RWPE2 (cell line): ENCODE data around the gene MUC5AC.
A peak's percentile ranks its signal among the peaks of the same experiment; 100 is the strongest.

Experiments
- ATAC-seq: fragments of 200-7000 bp; cut with Tn5 transposase; 3 replicates; pipeline ENCODE4 v1.9.1; 2021; ENCODE audit warnings: low read depth
- DNase-seq: peaks from one replicate; pipeline ENCODE4 v3.0.0-alpha.2; 2020; ENCODE audit warnings: low spot score
- H3K27ac ChIP-seq: fragments of 450-650 bp; 2 replicates; pipeline ENCODE4 v1.5.1; 2017; ENCODE audit warnings: mild to moderate bottlenecking; ENCODE audit not compliant: poor library complexity, severe bottlenecking
- H3K27me3 ChIP-seq: fragments of 250-450 bp; sonication (Bioruptor Pico); 2 replicates; pipeline ENCODE4 v1.5.1; 2021; ENCODE audit warnings: mild to moderate bottlenecking, moderate library complexity; ENCODE audit not compliant: insufficient read depth, poor library complexity, severe bottlenecking
- H3K36me3 ChIP-seq: fragments of 250-450 bp; sonication (Bioruptor Pico); 2 replicates; pipeline ENCODE4 v1.5.1; 2020; ENCODE audit warnings: low read depth, mild to moderate bottlenecking, moderate library complexity
- H3K4me1 ChIP-seq: fragments of 250-450 bp; sonication (Bioruptor Pico); 2 replicates; pipeline ENCODE4 v1.5.1; 2021; ENCODE audit warnings: mild to moderate bottlenecking, moderate library complexity; ENCODE audit not compliant: insufficient read depth, poor library complexity, severe bottlenecking
- H3K4me3 ChIP-seq: fragments of 250-450 bp; sonication (Bioruptor Pico); 2 replicates; pipeline ENCODE4 v1.5.1; 2021; ENCODE audit warnings: mild to moderate bottlenecking, moderate library complexity; ENCODE audit not compliant: severe bottlenecking
- H3K9me3 ChIP-seq: fragments of 250-450 bp; sonication (Bioruptor Pico); 2 replicates; pipeline ENCODE4 v1.5.1; 2021; ENCODE audit warnings: mild to moderate bottlenecking, moderate library complexity; ENCODE audit not compliant: severe bottlenecking
- CTCF ChIP-seq: fragments of 450-650 bp; IDR thresholded peaks from one replicate; pipeline ENCODE4 v1.5.1; 2017; ENCODE audit warnings: mild to moderate bottlenecking, moderate library complexity; ENCODE audit not compliant: poor library complexity, severe bottlenecking

MUC5AC gene

GRCh38 chr11:1122664-1123002 is 35.1 kb upstream of the MUC5AC start:
- Histone ChIP-seq H3K27ac (no peak overlapping the region), H3K9me3 (no peaks in the 10 kb centered on the region), H3K4me3 (no peak overlapping the region), H3K4me1 (no peaks in the 10 kb centered on the region), H3K27me3 (peaks cover 3% of the 10 kb centered on the region), H3K36me3 (no peaks in the 10 kb centered on the region)
- no peak for DNase-seq
- no peak for ATAC-seq
- no peak for TF ChIP-seq CTCF

- Histone ChIP-seq H3K27me3 (peaks cover 3% of the 10 kb centered on the region), H3K4me3 (no peak overlapping the region), H3K36me3 (no peaks in the 10 kb centered on the region), H3K4me1 (no peaks in the 10 kb centered on the region), H3K9me3 (no peaks in the 10 kb centered on the region), H3K27ac (no peak overlapping the region)
- TF ChIP-seq CTCF: no peak
- DNase-seq: no peak
- ATAC-seq: no peak
Measured at GRCh38 chr11:1123970-1124369, 33.8 kb upstream of the MUC5AC start.

- H3K9me3 ChIP-seq: no peaks in the 10 kb centered on the region
- H3K4me1 ChIP-seq: no peaks in the 10 kb centered on the region
- peaks cover 14% of the 10 kb centered on the region for H3K27me3 ChIP-seq
- TF ChIP-seq CTCF: no peak
- H3K4me3 ChIP-seq: no peak overlapping the region
- no peaks in the 10 kb centered on the region for H3K36me3 ChIP-seq
- DNase-seq: no peak
- ATAC-seq: no peak
- no peak overlapping the region for H3K27ac ChIP-seq
Measured at GRCh38 chr11:1125803-1126202, 31.9 kb upstream of the MUC5AC start.

GRCh38 chr11:1126491-1126926 is 31.2 kb upstream of the MUC5AC start:
- H3K27me3 ChIP-seq: peaks cover 19% of the 10 kb centered on the region
- ATAC-seq (no peak), DNase-seq (no peak)
- H3K9me3 ChIP-seq: no peaks in the 10 kb centered on the region
- H3K27ac ChIP-seq: no peak overlapping the region
- TF ChIP-seq CTCF: no peak
- H3K36me3 ChIP-seq: no peaks in the 10 kb centered on the region
- H3K4me1 ChIP-seq: no peaks in the 10 kb centered on the region
- H3K4me3 ChIP-seq: no peak overlapping the region

- H3K27ac ChIP-seq: no peak overlapping the region
- ATAC-seq (no peak), DNase-seq (peak; percentile 52)
- H3K36me3 ChIP-seq: no peaks in the 10 kb centered on the region
- H3K4me1 ChIP-seq: no peaks in the 10 kb centered on the region
- no peaks in the 10 kb centered on the region for H3K9me3 ChIP-seq
- TF ChIP-seq CTCF: no peak
- H3K27me3 ChIP-seq: peaks cover 19% of the 10 kb centered on the region
- H3K4me3 ChIP-seq: no peak overlapping the region
Measured at GRCh38 chr11:1126935-1127663, 30.7 kb upstream of the MUC5AC start.
